ENCODE measurements around the gene MEI1. TPM values are rescaled to one million over a fixed set of nuclear protein-coding genes. Genes with fewer than 3 reads are reported as not detected.

Gene MEI1
- total and polyA plus RNA-seq, 2 of the 4 experiments (the other 2 are of a cell fraction) = 0.90 to 2.6 TPM

Small RNAs within 50 kb of the gene (microRNA-seq; reads per million reads assigned to microRNA genes)
- gene HMGN2P10 (ENCODE audit: insufficient read depth, insufficient read length) (not detected), gene RF00019 (ENCODE audit: insufficient read depth, insufficient read length) (not detected), gene RNU6-476P (ENCODE audit: insufficient read depth, insufficient read length) (not detected), gene RNU6ATAC22P (ENCODE audit: insufficient read depth, insufficient read length) (not detected)

Small RNAs within 50 kb of the gene (small RNA-seq; reads per million reads assigned to genes)
- gene HMGN2P10 (0 reads per million in 5 experiments), gene RF00019 (0 reads per million in 5 experiments), gene RNU6-476P (0.04 to 8.4 (median 0.46) reads per million in 5 experiments), gene RNU6ATAC22P (0 reads per million in 5 experiments)

Other genes starting within 250 kb of the MEI1 start
- 50.9 and 76.1 TPM in 2 replicates for gene PHF5A, start 230.8 kb upstream of the MEI1 start, total RNA-seq (2012; rRNA removed)
- gene PHF5A, start 230.8 kb upstream of the MEI1 start, polyA plus RNA-seq (2012; rRNA removed) = 49.1 and 54.9 TPM in 2 replicates
- 65.3 and 71.3 TPM in 2 replicates for gene ACO2, start 230.4 kb upstream of the MEI1 start, total RNA-seq (2012; rRNA removed)
- gene ACO2, start 230.4 kb upstream of the MEI1 start, polyA plus RNA-seq (2012; rRNA removed) = 69.5 and 72.9 TPM in 2 replicates
- gene POLR3H, start 155.0 kb upstream of the MEI1 start, total RNA-seq (2012; rRNA removed) = 37.8 and 39.7 TPM in 2 replicates
- 62.1 and 67.8 TPM in 2 replicates for gene POLR3H, start 155.0 kb upstream of the MEI1 start, polyA plus RNA-seq (2012; rRNA removed)
- 2.5 and 2.8 TPM in 2 replicates for gene CSDC2, start 138.5 kb upstream of the MEI1 start, total RNA-seq (2012; rRNA removed)
- 23.1 and 26.3 TPM in 2 replicates for gene CSDC2, start 138.5 kb upstream of the MEI1 start, polyA plus RNA-seq (2012; rRNA removed)
- gene PMM1, start 109.7 kb upstream of the MEI1 start, total RNA-seq (2012; rRNA removed) = 22.2 and 22.8 TPM in 2 replicates
- 92.8 and 103 TPM in 2 replicates for gene PMM1, start 109.7 kb upstream of the MEI1 start, polyA plus RNA-seq (2012; rRNA removed)
- 14.4 and 14.5 TPM in 2 replicates for gene DESI1, start 78.5 kb upstream of the MEI1 start, total RNA-seq (2012; rRNA removed)
- gene DESI1, start 78.5 kb upstream of the MEI1 start, polyA plus RNA-seq (2012; rRNA removed) = 23.6 and 24.9 TPM in 2 replicates
- gene XRCC6, start 78.2 kb upstream of the MEI1 start, total RNA-seq (2012; rRNA removed) = 392 and 401 TPM in 2 replicates
- 173 and 202 TPM in 2 replicates for gene XRCC6, start 78.2 kb upstream of the MEI1 start, polyA plus RNA-seq (2012; rRNA removed)
- gene SNU13, start 10.6 kb upstream of the MEI1 start, total RNA-seq (2012; rRNA removed) = 109 and 122 TPM in 2 replicates
- gene SNU13, start 10.6 kb upstream of the MEI1 start, polyA plus RNA-seq (2012; rRNA removed) = 185 and 235 TPM in 2 replicates
- 6.1 and 7.0 TPM in 2 replicates for gene CCDC134, start 101.2 kb downstream of the MEI1 start, total RNA-seq (2012; rRNA removed)
- gene CCDC134, start 101.2 kb downstream of the MEI1 start, polyA plus RNA-seq (2012; rRNA removed) = 5.1 and 7.5 TPM in 2 replicates
- 8.1 and 9.2 TPM in 2 replicates for gene SREBF2, start 133.6 kb downstream of the MEI1 start, total RNA-seq (2012; rRNA removed)
- 47.4 and 50.1 TPM in 2 replicates for gene SREBF2, start 133.6 kb downstream of the MEI1 start, polyA plus RNA-seq (2012; rRNA removed)
- gene SHISA8, start 215.6 kb downstream of the MEI1 start, total RNA-seq (2012; rRNA removed) = not detected in 2 replicates
- not detected in 2 replicates for gene SHISA8, start 215.6 kb downstream of the MEI1 start, polyA plus RNA-seq (2012; rRNA removed)
- under 0.01 TPM in 1 of 2 replicates, not detected in the other for gene TNFRSF13C, start 227.3 kb downstream of the MEI1 start, total RNA-seq (2012; rRNA removed)
- 0.14 and 0.16 TPM in 2 replicates for gene TNFRSF13C, start 227.3 kb downstream of the MEI1 start, polyA plus RNA-seq (2012; rRNA removed)
- gene CENPM, start 247.6 kb downstream of the MEI1 start, total RNA-seq (2012; rRNA removed) = 14.7 and 18.1 TPM in 2 replicates
- gene CENPM, start 247.6 kb downstream of the MEI1 start, polyA plus RNA-seq (2012; rRNA removed) = 20.1 and 31.3 TPM in 2 replicates